Stimulated activated CD8-positive, alpha-beta memory T cell treated with anti-CD3 and anti-CD28 coated beads, Interleukin-4, amount 100 ng/mL, for 1 hour (primary cell): Measurements from ENCODE around the gene HAUS8.
A peak's percentile ranks its signal among the peaks of the same experiment; 100 is the strongest.
"Not testable (repeated sequence)": the region's sequence is repeated elsewhere in the genome, so short reads cannot be mapped to it uniquely, and the experiment has no call there.

Experiments used
- DNase-seq, 2 donors: peaks; one replicate each; pipeline ENCODE4 v3.0.0-alpha.2; 2020; ENCODE audit warnings: low read depth in 2 of 2, low spot score in 1 of 2

HAUS8 gene

GRCh38 chr19:17075035-17075863 is at the start of gene HAUS8, which contains the start of gene MYO9B:
Gene HAUS8, minus strand, starts transcription at chr19:17075452. Its CDS starts 30 bp downstream, at chr19:17075422.
Gene MYO9B, plus strand, starts transcription at chr19:17075777. Its CDS starts 25,941 bp downstream, at chr19:17101718.
- DNase-seq, result peak; percentile 97 to 98

GRCh38 chr19:17124025-17124424 is 48.8 kb upstream of the HAUS8 start:
- DNase-seq, result no peak

GRCh38 chr19:17123041-17123440 is 47.8 kb upstream of the HAUS8 start:
- DNase-seq, result no peak

GRCh38 chr19:17121736-17122293 is 46.6 kb upstream of the HAUS8 start:
- DNase-seq, result no peak

GRCh38 chr19:17118957-17119356 is 43.7 kb upstream of the HAUS8 start:
- no peak for DNase-seq

- DNase-seq, result no peak
These were observed 41.9 kb upstream of the HAUS8 start for GRCh38 chr19:17116996-17117702.

GRCh38 chr19:17114414-17114831 is 39.2 kb upstream of the HAUS8 start:
- DNase-seq, result no peak

GRCh38 chr19:17113127-17113785 is 38.0 kb upstream of the HAUS8 start:
- no peak for DNase-seq

GRCh38 chr19:17112700-17113099 is 37.4 kb upstream of the HAUS8 start:
- no peak for DNase-seq

GRCh38 chr19:17112271-17112670 is 37.0 kb upstream of the HAUS8 start:
- no peak for DNase-seq

GRCh38 chr19:17111766-17112165 is 36.5 kb upstream of the HAUS8 start:
- no peak for DNase-seq

GRCh38 chr19:17110599-17110966 is 35.3 kb upstream of the HAUS8 start:
- no peak for DNase-seq

GRCh38 chr19:17109962-17110598 is 34.8 kb upstream of the HAUS8 start:
- DNase-seq, result no peak

- no peak for DNase-seq
These were observed 34.0 kb upstream of the HAUS8 start for GRCh38 chr19:17109300-17109699.

- no peak for DNase-seq
These were observed 33.2 kb upstream of the HAUS8 start for GRCh38 chr19:17108453-17108784.

GRCh38 chr19:17107546-17108452 is 32.5 kb upstream of the HAUS8 start:
- no peak for DNase-seq

- DNase-seq, result not testable (repeated sequence)
These were observed 31.7 kb upstream of the HAUS8 start for GRCh38 chr19:17106964-17107363.

GRCh38 chr19:17105556-17105955 is 30.3 kb upstream of the HAUS8 start:
- DNase-seq, result no peak

GRCh38 chr19:17104679-17105078 is 29.4 kb upstream of the HAUS8 start:
- DNase-seq, result no peak

- no peak for DNase-seq
These were observed 27.9 kb upstream of the HAUS8 start for GRCh38 chr19:17103177-17103576.
